C4-2B (cell line): ENCODE results near the gene ALKBH5.

ENCODE experiments used
- H3K27ac ChIP-seq: fragments of 450-650 bp; 2 replicates; pipeline ENCODE4 v1.5.1; 2017
- CTCF ChIP-seq: fragments of 450-650 bp; conservative IDR thresholded peaks from 2 replicates; pipeline ENCODE4 v1.5.1; 2017; ENCODE audit warnings: mild to moderate bottlenecking
- ZFX ChIP-seq: fragments of 450-650 bp; IDR thresholded peaks from 2 replicates; pipeline ENCODE4 v1.6.1; 2017

The ALKBH5 gene

GRCh38 chr17:18158022-18158600, 25.5 kb upstream of the ALKBH5 start:
- no peak overlapping the region for H3K27ac ChIP-seq
- TF ChIP-seq CTCF (no peak), ZFX (no peak)

- no peak overlapping the region for H3K27ac ChIP-seq
- TF ChIP-seq CTCF (no peak), ZFX (no peak)
Measured at GRCh38 chr17:18159551-18160120, 24.0 kb upstream of the ALKBH5 start.

- H3K27ac ChIP-seq = no peak overlapping the region
- TF ChIP-seq CTCF (no peak), ZFX (no peak)
Measured at GRCh38 chr17:18160128-18160856, 23.3 kb upstream of the ALKBH5 start.

- H3K27ac ChIP-seq = no peak overlapping the region
- TF ChIP-seq ZFX (no peak), CTCF (no peak)
Measured at GRCh38 chr17:18161207-18162145, 22.2 kb upstream of the ALKBH5 start.

GRCh38 chr17:18163547-18163946, 20.1 kb upstream of the ALKBH5 start:
- no peak overlapping the region for H3K27ac ChIP-seq
- no peak for TF ChIP-seq CTCF
- TF ChIP-seq ZFX = no peak

- H3K27ac ChIP-seq = no peak overlapping the region
- TF ChIP-seq CTCF = no peak; the same call in 1 of the 2 replicates
- TF ChIP-seq ZFX = no peak
Measured at GRCh38 chr17:18166894-18167293, 16.7 kb upstream of the ALKBH5 start.

GRCh38 chr17:18167421-18167820, 16.2 kb upstream of the ALKBH5 start:
- no peak for TF ChIP-seq ZFX
- TF ChIP-seq CTCF = no peak

More at GRCh38 chr17:18167421-18167820, 16.2 kb upstream of the ALKBH5 start:
- no peak overlapping the region for H3K27ac ChIP-seq
